Prostate gland (tissue), 2 donors: ENCODE data around the gene SLC25A31.
A peak's percentile ranks its signal among the peaks of the same experiment; 100 is the strongest.

ENCODE experiments used
- CTCF ChIP-seq, 4 experiments: fragments of 200-600 bp in 2 of 4; fragments of 450-650 bp in 2 of 4; sonication (generic) in 2 of 4; IDR thresholded peaks; 1 replicate in 3 of 4; 2 replicates in 1 of 4; pipeline ENCODE4 v1.5.1; 2016 to 2019; ENCODE audit warnings: antibody characterized with exemption in 4 of 4, mild to moderate bottlenecking in 2 of 4, moderate library complexity in 2 of 4
- POLR2A ChIP-seq: fragments of 450-650 bp; IDR thresholded peaks from one replicate; pipeline ENCODE4 v1.6.1; 2016; ENCODE audit warnings: antibody characterized with exemption, mild to moderate bottlenecking
- POLR2AphosphoS5 ChIP-seq: sonication (generic); formaldehyde crosslinking; IDR thresholded peaks from one replicate; pipeline ENCODE4 v1.6.1; 2017; ENCODE audit warnings: antibody characterized with exemption

GRCh38 chr4:127781300-127782024 is 51.3 kb downstream of the SLC25A31 start:
- TF ChIP-seq CTCF (IDR thresholded peaks at IDR 0.05): peak in 1 of 4 experiments; percentile 2
- no peak for TF ChIP-seq POLR2AphosphoS5
- no peak for TF ChIP-seq POLR2A
